Kidney (tissue), 22 donors: ENCODE results near the gene RGS9. TPM values are rescaled to one million over a fixed set of nuclear protein-coding genes. Genes with fewer than 3 reads are reported as not detected.

Experiments used
- DNase-seq, 5 donors: peaks; one replicate each; pipeline ENCODE4 v3.0.0-alpha.2; 2013 to 2020
- FAIRE-seq: peaks from 2 replicates; lab custom pipeline; 2012; peaks lifted over from hg19 to GRCh38; lab: Jason Lieb, UNC
- H3K27ac ChIP-seq, 2 donors: one replicate each; pipeline ENCODE4 v1.7.0; 2013; ENCODE audit warnings: low read depth in 2 of 2, low read length in 2 of 2, inconsistent platforms in 1 of 2
- H3K27me3 ChIP-seq: one replicate; pipeline ENCODE4 v1.7.1; 2013; ENCODE audit warnings: low read length, inconsistent platforms; ENCODE audit not compliant: control insufficient read depth, insufficient read depth
- H3K36me3 ChIP-seq, 3 donors: one replicate each; pipeline versions ENCODE4 v1.7.0 to v1.7.1; 2013; ENCODE audit warnings: low read length in 3 of 3, control low read depth in 1 of 3, inconsistent platforms in 1 of 3; ENCODE audit not compliant: insufficient read depth in 3 of 3, control insufficient read depth in 2 of 3
- H3K4me1 ChIP-seq, 3 donors: one replicate each; pipeline versions ENCODE4 v1.7.0 to v1.7.1; 2013; ENCODE audit warnings: low read length in 3 of 3, inconsistent platforms in 1 of 3, low read depth in 1 of 3; ENCODE audit not compliant: control insufficient read depth in 2 of 3, insufficient read depth in 2 of 3
- H3K4me3 ChIP-seq, 3 donors: one replicate each; pipeline versions ENCODE4 v1.7.0 to v1.8.1; 2013; ENCODE audit warnings: low read length in 3 of 3, control low read depth in 1 of 3, inconsistent platforms in 1 of 3
- H3K9ac ChIP-seq, 3 donors: one replicate each; pipeline versions ENCODE4 v1.7.0 to v1.7.1; 2013; ENCODE audit warnings: low read length in 3 of 3, control low read depth in 1 of 3, inconsistent platforms in 1 of 3
- H3K9me3 ChIP-seq, 3 donors: one replicate each; pipeline versions ENCODE4 v1.7.0 to v1.7.1; 2013; ENCODE audit warnings: low read length in 3 of 3, control low read depth in 1 of 3, inconsistent platforms in 1 of 3; ENCODE audit not compliant: control insufficient read depth in 2 of 3, insufficient read depth in 1 of 3
- CTCF ChIP-seq: IDR thresholded peaks from 3 replicates; pipeline ENCODE4 v1.5.1; 2012; ENCODE audit warnings: mild to moderate bottlenecking, moderate library complexity, borderline replicate concordance; ENCODE audit not compliant: insufficient read depth; ENCODE audit errors: extremely low read depth
- intact Hi-C: fragments of 100-400 bp; cut with DNase I; formaldehyde crosslinking; loops from one replicate; pipeline ENCODE4 v1.11.1; 2022
- long read RNA-seq, 10 donors: library from polyadenylated mRNA in 1 of 10; unstranded in 1 of 10; transcript quantifications; one replicate each; pipeline ENCODE4 v2.0.0 and lab custom pipeline, GENCODE V29; 2021 to 2026
- polyA plus RNA-seq: library from polyadenylated mRNA; stranded (reverse); fragments of 350-450 nt; fragmentation: Illumina TruSeq; extraction: RNeasy Lipid Tissue Mini Kit (QIAGEN cat#74804); gene quantifications from one replicate; pipeline ENCODE4 v1.2.3, GENCODE V29; 2014; ENCODE audit warnings: low read depth, low replicate concordance; ENCODE audit not compliant: insufficient read depth
- total RNA-seq: library from RNA; stranded (reverse); fragmentation: NEBNext Ultra II Directional; extraction: Animal tissue kit (Norgen Biotek cat#: 25700); gene quantifications from one replicate; pipeline ENCODE4 v1.2.1, GENCODE V29; 2021
- donor health status: control.
- donor health status: control.
- donor health status: control.
- donor health status: control.
- donor health status: control.
- donor health status: DM: yes; HTN: yes; CAD: no.
- donor health status: Normal renal cell carcinoma (clear cell type).

RGS9 gene
- total RNA-seq (4.2 TPM), polyA plus RNA-seq (7.2 TPM)
- long read RNA-seq, donor 1, partial matches to known transcripts, result 0 of 4 reads
- long read RNA-seq, donor 1, other reads (novel, unspliced or antisense), result 0 of 4 reads
- long read RNA-seq, donor 2, partial matches to known transcripts, result 0 of 1 reads
- long read RNA-seq, donor 2, other reads (novel, unspliced or antisense), result 0 of 1 reads
- long read RNA-seq, donor 3, partial matches to known transcripts, result 0 of 3 reads
- long read RNA-seq, donor 3, other reads (novel, unspliced or antisense), result 0 of 3 reads
- long read RNA-seq, donor 4, partial matches to known transcripts, result 5 of 7 reads
- long read RNA-seq, donor 4, other reads (novel, unspliced or antisense), result 0 of 7 reads
- long read RNA-seq, donor 5, partial matches to known transcripts, result 0 of 1 reads
- long read RNA-seq, donor 5, other reads (novel, unspliced or antisense), result 0 of 1 reads
- long read RNA-seq, donor 6, partial matches to known transcripts, result 0 of 3 reads
- long read RNA-seq, donor 6, other reads (novel, unspliced or antisense), result 0 of 3 reads
- long read RNA-seq, donor 7, partial matches to known transcripts, result 0 of 2 reads
- long read RNA-seq, donor 7, other reads (novel, unspliced or antisense), result 0 of 2 reads
- long read RNA-seq, donor 8, partial matches to known transcripts, result 0 of 3 reads
- long read RNA-seq, donor 8, other reads (novel, unspliced or antisense), result 0 of 3 reads
- long read RNA-seq, donor 9, partial matches to known transcripts, result 0 of 3 reads
- long read RNA-seq, donor 9, other reads (novel, unspliced or antisense), result 0 of 3 reads
- long read RNA-seq, donor 10, transcript RGS9-212 (3 exons, 2,736 nt), result major isoform, 6 of 6 reads
- long read RNA-seq, donor 10, partial matches to known transcripts, result 0 of 6 reads
- long read RNA-seq, donor 10, other reads (novel, unspliced or antisense), result 0 of 6 reads

GRCh38 chr17:65137021-65137939 is at the start of gene RGS9:
RGS9 (plus strand) TSS chr17:65137370; CDS start chr17:65137541, 171 bp downstream.
- intact Hi-C loops, result no loop called here
- peak within 1 kb of the TSS in 2 of 3 donors; percentile 5 to 60 for H3K9ac ChIP-seq
- H3K36me3 ChIP-seq, result no peaks in the 10 kb centered on the region
- peak; percentile 85 for TF ChIP-seq CTCF
- no peak within 1 kb of the TSS for H3K27ac ChIP-seq
- DNase-seq (peak; percentile 91 to 96 (median 94)), FAIRE-seq (no peak)
- H3K27me3 ChIP-seq, result no peaks in the 10 kb centered on the region
- no peaks in the 10 kb centered on the region for H3K9me3 ChIP-seq
- H3K4me3 ChIP-seq, result peak within 1 kb of the TSS; percentile 40 to 57 (median 55)
- peaks cover 0 to 10% (median 6%) of the 10 kb centered on the region in 3 donors for H3K4me1 ChIP-seq

- Histone ChIP-seq H3K4me1 (no peaks in the 10 kb centered on the region), H3K27ac (no peak overlapping the region)
- FAIRE-seq, result no peak
Observed at GRCh38 chr17:65088621-65089360, 48.4 kb upstream of the RGS9 start.

More at GRCh38 chr17:65088621-65089360, 48.4 kb upstream of the RGS9 start:
- H3K36me3 ChIP-seq, result no peaks in the 10 kb centered on the region
- TF ChIP-seq CTCF, result no peak
- H3K9ac ChIP-seq, result no peak overlapping the region
- H3K9me3 ChIP-seq, result no peaks in the 10 kb centered on the region
- intact Hi-C loops, result no loop called here
- H3K27me3 ChIP-seq, result no peaks in the 10 kb centered on the region
- no peak overlapping the region for H3K4me3 ChIP-seq
- no peak for DNase-seq
